Fibroblast of pulmonary artery (primary cell): Measurements from ENCODE around the gene MAD2L1.

Experiments used
- DNase-seq: peaks from one replicate; pipeline ENCODE4 v3.0.0-alpha.2; 2010; ENCODE audit warnings: low read depth
- H3K4me3 ChIP-seq: replicated peaks from 2 replicates; pipeline ENCODE4 v1.5.1; 2011; ENCODE audit warnings: low read depth, mild to moderate bottlenecking, control low read depth, low read length, moderate library complexity
- TF ChIP-seq, protein P1 (sequence below): IDR thresholded peaks from 2 replicates; pipeline ENCODE4 v1.5.1; 2011; ENCODE audit warnings: mild to moderate bottlenecking, control low read depth, low read length, inconsistent platforms; ENCODE audit errors: missing control alignments

MAD2L1 gene

DNA sequence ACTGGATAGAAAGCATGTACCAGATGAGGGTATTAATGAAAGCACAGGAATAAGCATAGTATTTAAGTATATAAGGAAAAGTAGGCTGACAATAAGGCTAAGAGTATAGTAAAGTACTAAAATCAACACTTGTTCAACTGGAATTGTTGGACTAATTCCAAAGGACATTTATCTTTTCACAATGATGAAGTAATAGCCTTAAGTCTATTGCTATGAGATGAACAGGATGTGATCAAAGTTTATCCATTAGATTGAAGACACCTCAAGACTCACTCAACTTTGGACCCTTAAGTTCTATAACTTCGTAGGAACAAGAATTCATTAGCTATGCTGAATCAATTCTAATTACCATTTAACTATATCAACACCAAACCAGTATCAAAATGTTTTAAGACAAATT lies 7.6 kb downstream of the MAD2L1 start:
- H3K4me3 ChIP-seq, result no peak overlapping the region
- no peak for DNase-seq
- TF ChIP-seq, protein P1, sequence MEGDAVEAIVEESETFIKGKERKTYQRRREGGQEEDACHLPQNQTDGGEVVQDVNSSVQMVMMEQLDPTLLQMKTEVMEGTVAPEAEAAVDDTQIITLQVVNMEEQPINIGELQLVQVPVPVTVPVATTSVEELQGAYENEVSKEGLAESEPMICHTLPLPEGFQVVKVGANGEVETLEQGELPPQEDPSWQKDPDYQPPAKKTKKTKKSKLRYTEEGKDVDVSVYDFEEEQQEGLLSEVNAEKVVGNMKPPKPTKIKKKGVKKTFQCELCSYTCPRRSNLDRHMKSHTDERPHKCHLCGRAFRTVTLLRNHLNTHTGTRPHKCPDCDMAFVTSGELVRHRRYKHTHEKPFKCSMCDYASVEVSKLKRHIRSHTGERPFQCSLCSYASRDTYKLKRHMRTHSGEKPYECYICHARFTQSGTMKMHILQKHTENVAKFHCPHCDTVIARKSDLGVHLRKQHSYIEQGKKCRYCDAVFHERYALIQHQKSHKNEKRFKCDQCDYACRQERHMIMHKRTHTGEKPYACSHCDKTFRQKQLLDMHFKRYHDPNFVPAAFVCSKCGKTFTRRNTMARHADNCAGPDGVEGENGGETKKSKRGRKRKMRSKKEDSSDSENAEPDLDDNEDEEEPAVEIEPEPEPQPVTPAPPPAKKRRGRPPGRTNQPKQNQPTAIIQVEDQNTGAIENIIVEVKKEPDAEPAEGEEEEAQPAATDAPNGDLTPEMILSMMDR, result no peak

DNA sequence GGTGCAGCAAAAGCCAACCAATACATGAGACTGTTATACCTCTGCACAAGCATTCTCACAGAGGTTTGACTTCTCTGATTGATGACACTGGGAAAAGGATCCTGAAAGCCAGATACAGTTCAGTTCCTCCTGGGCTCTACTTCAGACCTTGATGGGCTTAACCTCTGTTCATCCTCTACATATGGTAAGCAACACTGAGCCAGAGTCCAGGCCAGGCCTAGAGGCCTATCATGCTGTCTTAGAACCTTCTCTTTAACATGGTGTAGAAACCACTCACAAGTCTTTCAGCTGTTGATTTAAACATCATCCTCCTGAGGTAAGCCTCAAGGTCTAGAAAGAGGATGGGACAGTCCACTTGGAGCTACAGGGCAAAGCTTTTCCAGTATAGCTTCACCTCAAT lies 9.2 kb downstream of the MAD2L1 start:
- no peak overlapping the region for H3K4me3 ChIP-seq
- TF ChIP-seq, protein P1, result no peak
- no peak for DNase-seq

DNA sequence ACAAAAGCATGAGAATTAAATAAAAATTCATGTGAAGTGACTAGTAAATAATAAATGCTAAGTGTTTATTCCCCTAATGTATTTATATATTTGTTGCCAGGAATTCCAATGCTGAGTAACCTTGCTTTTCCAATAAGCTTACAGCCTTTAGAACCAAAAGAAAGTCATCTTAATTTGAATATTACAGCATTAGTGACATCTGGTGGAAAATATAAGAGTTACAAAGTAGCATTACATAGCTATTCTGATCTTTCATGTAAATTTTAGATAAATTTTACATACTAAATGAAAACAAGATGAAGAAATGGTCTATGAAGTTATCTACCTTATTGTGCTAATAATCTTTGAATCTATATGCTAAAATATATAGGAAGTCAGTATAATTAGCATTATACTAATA lies 10.4 kb downstream of the MAD2L1 start:
- TF ChIP-seq, protein P1, result peak; percentile 41
- DNase-seq, result peak; percentile 55
- no peak overlapping the region for H3K4me3 ChIP-seq

DNA sequence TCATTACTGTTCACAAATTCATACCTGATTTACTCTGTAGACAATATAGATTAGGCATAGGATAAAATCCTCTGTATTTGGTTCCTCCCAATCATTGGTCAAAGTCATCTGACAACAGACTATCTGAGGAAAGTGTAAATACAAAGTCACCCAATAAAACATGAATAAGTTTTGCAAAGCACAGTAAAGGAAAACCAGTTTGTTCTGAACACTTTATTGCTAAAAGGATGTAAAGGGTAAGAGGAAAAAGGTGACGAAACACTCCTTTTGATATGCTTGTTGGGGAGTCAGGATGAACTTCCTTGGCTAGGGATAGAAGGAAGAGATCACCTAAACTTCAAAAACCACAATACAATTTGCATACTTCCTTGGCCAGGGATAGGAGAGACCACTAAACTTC lies 10.9 kb downstream of the MAD2L1 start:
- TF ChIP-seq, protein P1, result no peak

DNA sequence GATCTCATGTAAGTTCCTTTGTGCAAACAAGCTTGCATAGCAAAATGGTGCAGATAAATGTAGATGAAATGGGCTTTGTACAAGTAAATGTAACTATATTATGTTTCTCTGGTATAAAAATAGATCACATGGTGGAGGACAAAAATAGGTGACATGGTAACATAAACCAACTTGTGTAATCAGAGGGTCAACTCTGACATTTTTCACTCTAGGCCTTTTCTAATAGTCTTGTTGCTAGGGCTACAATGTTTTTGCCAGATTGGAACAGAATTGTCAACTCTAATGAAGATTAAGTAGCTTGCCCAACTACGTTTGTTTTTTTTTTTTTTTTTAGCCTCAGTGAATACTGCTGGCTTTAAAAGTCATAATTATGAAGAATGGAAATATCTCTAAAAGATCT lies 11.5 kb downstream of the MAD2L1 start:
- DNase-seq, result peak; percentile 20
- TF ChIP-seq, protein P1, result no peak
- no peak overlapping the region for H3K4me3 ChIP-seq

More for the DNA sequence above, 10.9 kb downstream of the MAD2L1 start:
- H3K4me3 ChIP-seq, result no peak overlapping the region
- DNase-seq, result no peak

DNA sequence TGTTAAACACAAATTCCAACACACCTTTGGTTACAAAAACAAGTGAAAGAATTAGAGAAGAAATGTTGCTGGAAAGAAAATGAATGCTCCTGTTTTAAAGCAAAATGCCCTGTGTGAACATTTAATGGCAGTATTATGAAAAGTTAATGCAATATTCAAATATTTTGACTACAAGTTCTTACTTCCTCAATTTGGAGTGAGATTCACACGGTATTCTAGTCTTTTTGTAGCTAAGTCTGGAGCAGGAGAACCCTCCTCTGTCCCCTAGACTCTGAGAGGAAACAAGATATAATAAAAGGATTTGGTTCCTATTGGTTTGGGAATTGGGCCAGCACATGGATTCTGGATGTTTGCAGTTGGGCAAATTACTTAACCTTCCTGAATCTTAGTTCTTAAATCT lies 12.7 kb downstream of the MAD2L1 start:
- TF ChIP-seq, protein P1, result no peak
- no peak overlapping the region for H3K4me3 ChIP-seq
- no peak for DNase-seq

DNA sequence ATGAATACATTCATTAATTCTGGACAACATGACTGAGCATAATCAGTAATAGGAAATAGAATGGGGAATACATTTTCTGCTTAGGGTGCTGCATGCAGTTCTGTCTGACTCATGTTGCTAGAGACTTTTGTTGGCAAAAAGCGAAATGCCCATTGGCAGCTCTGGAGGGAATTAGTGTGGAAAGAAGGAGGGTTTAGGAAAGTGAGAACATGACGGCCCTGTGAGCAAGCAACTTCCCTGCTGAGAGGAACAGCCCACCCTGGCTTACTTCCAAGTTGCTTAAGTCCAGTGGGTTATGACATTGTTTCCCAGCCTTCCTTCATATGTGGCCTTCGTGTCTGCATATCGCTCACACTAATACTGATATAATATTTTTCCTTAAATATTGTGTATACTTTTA lies 13.8 kb downstream of the MAD2L1 start:
- no peak overlapping the region for H3K4me3 ChIP-seq
- TF ChIP-seq, protein P1, result no peak
- DNase-seq, result peak; percentile 99
